ENCODE measurements around the gene TMED4.

The TMED4 gene

GRCh38 chr7:44626620-44627019 is 44.6 kb upstream of the TMED4 start:
- Histone ChIP-seq H3K79me2 (ENCODE audit: insufficient read depth, low read depth) (peaks cover 54% of the 10 kb centered on the region; the same call in 1 of the 2 replicates), H3K27me3 (ENCODE audit: insufficient read depth, low read depth) (no peaks in the 10 kb centered on the region), H3K9ac (no peak overlapping the region), H4K20me1 (ENCODE audit: insufficient read depth) (peaks cover 3% of the 10 kb centered on the region; the same call in 1 of the 2 replicates), H3K36me3 (ENCODE audit: insufficient read depth) (no peaks in the 10 kb centered on the region; the same call in 1 of the 2 replicates), H3K4me2 (no peak overlapping the region), H3K27ac (no peak overlapping the region; the same call in 1 of the 2 replicates), H3K4me1 (ENCODE audit: low read depth, poor library complexity, severe bottlenecking) (peaks cover 100% of the 10 kb centered on the region), H2AFZ (ENCODE audit: low read depth) (no peak overlapping the region), H3K4me3 (IDR thresholded peaks at IDR 0.05; ENCODE audit: insufficient read depth, low read depth, low read length) (no peak overlapping the region)
- TF ChIP-seq CTCF (conservative IDR thresholded peaks at IDR 0.05; ENCODE audit: low read depth, low read length): no peak

DNA sequence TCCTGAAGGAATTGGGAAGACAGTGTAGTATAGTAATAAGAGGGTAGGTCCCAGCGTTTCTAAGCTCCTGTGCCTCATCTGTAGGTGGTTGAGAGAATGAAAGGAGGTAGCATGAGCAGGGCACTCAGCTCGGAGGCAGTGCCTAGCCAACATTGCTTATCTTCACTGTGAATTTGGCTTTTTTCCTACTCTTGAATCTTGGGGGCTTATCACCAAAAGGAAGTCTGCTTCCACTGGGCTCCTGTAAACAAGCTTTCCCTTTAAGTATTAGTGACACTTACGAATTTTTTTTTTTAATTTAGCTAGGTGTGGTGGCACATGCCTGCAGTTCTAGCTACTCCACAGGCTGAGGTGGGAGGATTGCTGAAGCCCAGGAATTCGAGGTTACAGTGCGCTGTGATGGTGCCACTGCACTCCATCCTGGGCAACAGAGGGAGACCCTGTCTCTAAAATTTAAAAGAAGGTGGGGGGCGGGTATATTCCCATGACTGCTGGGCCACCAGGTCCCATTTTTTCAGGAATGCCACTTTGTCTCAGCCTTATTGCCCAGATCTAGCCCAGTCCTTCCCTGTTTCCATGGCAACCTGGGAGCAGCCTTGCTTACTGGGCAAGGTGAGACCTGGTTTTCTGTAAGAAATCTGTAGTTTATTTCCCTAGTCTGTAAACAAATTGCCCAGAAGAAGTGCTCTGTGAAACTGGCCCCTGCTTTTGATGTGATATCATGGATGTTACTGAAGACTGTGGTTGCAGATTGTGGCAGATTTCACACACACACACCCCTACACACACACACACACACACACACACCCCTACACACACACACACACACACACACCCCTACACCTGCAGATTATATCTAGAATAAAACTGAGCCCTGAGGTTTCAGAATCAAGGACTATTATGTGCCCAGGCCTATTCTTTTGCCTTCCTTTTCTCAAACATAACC is 43.8 kb upstream of the TMED4 start:
- Histone ChIP-seq H3K9ac (no peak overlapping the region), H4K20me1 (ENCODE audit: insufficient read depth) (peaks cover 3% of the 10 kb centered on the region; the same call in 1 of the 2 replicates), H3K4me2 (no peak overlapping the region), H3K4me1 (ENCODE audit: low read depth, poor library complexity, severe bottlenecking) (peaks cover 100% of the 10 kb centered on the region), H3K4me3 (IDR thresholded peaks at IDR 0.05; ENCODE audit: insufficient read depth, low read depth, low read length) (no peak overlapping the region), H3K36me3 (ENCODE audit: insufficient read depth) (no peaks in the 10 kb centered on the region; the same call in 1 of the 2 replicates), H3K27ac (no peak overlapping the region; the same call in 1 of the 2 replicates), H3K79me2 (ENCODE audit: insufficient read depth, low read depth) (peaks cover 62% of the 10 kb centered on the region; the same call in 1 of the 2 replicates), H2AFZ (ENCODE audit: low read depth) (no peak overlapping the region), H3K27me3 (ENCODE audit: insufficient read depth, low read depth) (no peaks in the 10 kb centered on the region)
- TF ChIP-seq CTCF (conservative IDR thresholded peaks at IDR 0.05; ENCODE audit: low read depth, low read length): no peak

- 0 out of 2 replicates have a peak overlapping the region, but pooled peaks have one; percentile 4 for H3K9ac ChIP-seq
- peaks cover 77% of the 10 kb centered on the region; the same call in 1 of the 2 replicates for H3K79me2 ChIP-seq (ENCODE audit: insufficient read depth, low read depth)
- no peaks in the 10 kb centered on the region for H3K27me3 ChIP-seq (ENCODE audit: insufficient read depth, low read depth)
- H3K36me3 ChIP-seq (ENCODE audit: insufficient read depth): no peaks in the 10 kb centered on the region; the same call in 1 of the 2 replicates
- peak overlapping the region; percentile 62 for H3K4me2 ChIP-seq
- H2AFZ ChIP-seq (ENCODE audit: low read depth): no peak overlapping the region
- H4K20me1 ChIP-seq (ENCODE audit: insufficient read depth): peaks cover 3% of the 10 kb centered on the region; the same call in 1 of the 2 replicates
- no peak for TF ChIP-seq CTCF (conservative IDR thresholded peaks at IDR 0.05; ENCODE audit: low read depth, low read length)
- H3K4me3 ChIP-seq (IDR thresholded peaks at IDR 0.05; ENCODE audit: insufficient read depth, low read depth, low read length): no peak overlapping the region
- H3K4me1 ChIP-seq (ENCODE audit: low read depth, poor library complexity, severe bottlenecking): peaks cover 86% of the 10 kb centered on the region
- peak overlapping the region; percentile 49 for H3K27ac ChIP-seq
These were observed 42.3 kb upstream of the TMED4 start for GRCh38 chr7:44624318-44624717.

DNA sequence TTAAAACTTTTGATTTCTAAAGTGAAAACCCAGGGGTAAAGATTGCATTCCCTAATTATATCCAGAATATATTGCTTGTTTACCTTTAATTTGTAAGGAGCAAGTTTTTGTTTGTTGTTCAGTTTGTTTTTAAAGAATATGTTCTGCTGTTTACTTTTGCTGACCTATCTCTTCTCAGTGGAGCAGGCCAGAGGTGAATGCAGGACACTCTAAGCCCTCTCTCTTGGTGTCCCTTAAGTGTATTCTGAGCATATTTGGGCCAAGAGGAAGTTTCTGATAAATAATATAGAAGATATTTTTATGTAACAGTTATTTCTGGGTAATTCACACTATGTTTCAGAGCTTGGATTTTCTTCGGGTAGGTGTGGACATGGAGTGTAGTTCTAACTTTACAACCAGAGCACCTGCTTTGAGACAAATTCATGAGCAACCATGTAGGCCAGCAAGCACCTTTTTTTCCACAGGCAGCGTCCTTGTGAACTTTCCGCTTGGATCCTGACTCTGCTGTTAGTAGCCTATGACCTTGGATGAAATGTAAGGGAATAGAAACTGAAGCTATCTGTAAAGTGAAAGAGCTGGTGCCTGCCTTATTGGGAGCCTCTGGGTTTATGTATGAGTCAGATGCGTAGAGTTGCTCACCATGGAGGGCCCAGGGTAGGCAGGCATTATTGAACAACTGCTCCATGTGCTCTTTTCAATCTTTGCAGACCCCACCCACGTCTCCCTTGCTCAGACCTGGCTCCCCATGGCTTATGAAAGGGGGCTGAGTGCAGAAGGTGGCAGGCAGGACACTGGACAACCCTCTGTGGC is 40.5 kb upstream of the TMED4 start:
- Histone ChIP-seq H3K4me3 (IDR thresholded peaks at IDR 0.05; ENCODE audit: insufficient read depth, low read depth, low read length) (no peak overlapping the region), H3K4me1 (ENCODE audit: low read depth, poor library complexity, severe bottlenecking) (peaks cover 86% of the 10 kb centered on the region), H3K27ac (peak overlapping the region; percentile 49), H4K20me1 (ENCODE audit: insufficient read depth) (peaks cover 3% of the 10 kb centered on the region; the same call in 1 of the 2 replicates), H3K79me2 (ENCODE audit: insufficient read depth, low read depth) (peaks cover 90% of the 10 kb centered on the region), H3K36me3 (ENCODE audit: insufficient read depth) (no peaks in the 10 kb centered on the region; the same call in 1 of the 2 replicates), H3K4me2 (peak overlapping the region; percentile 62; the same call in 1 of the 2 replicates), H3K27me3 (ENCODE audit: insufficient read depth, low read depth) (no peaks in the 10 kb centered on the region), H2AFZ (ENCODE audit: low read depth) (no peak overlapping the region), H3K9ac (no peak overlapping the region)
- no peak for TF ChIP-seq CTCF (conservative IDR thresholded peaks at IDR 0.05; ENCODE audit: low read depth, low read length)

Measured in KMS-11 (cell line).